ENCODE measurements around the gene TMEM132E.
A peak's percentile ranks its signal among the peaks of the same experiment; 100 is the strongest.
"Not testable (repeated sequence)": the region's sequence is repeated elsewhere in the genome, so short reads cannot be mapped to it uniquely, and the experiment has no call there.

Gene TMEM132E

GRCh38 chr17:34579017-34579946, at the start of gene TMEM132E:
TSS of gene TMEM132E (plus strand) at chr17:34579582. CDS start at chr17:34581077, 1,495 bp downstream.
- DNase-seq, result no peak

GRCh38 chr17:34530918-34531317, 48.5 kb upstream of the TMEM132E start:
- DNase-seq, result no peak

GRCh38 chr17:34532281-34533065, 46.9 kb upstream of the TMEM132E start:
- no peak for DNase-seq

GRCh38 chr17:34533806-34534527, 45.4 kb upstream of the TMEM132E start:
- DNase-seq, result no peak

- no peak for DNase-seq
Measured at GRCh38 chr17:34537445-34537844, 41.9 kb upstream of the TMEM132E start.

GRCh38 chr17:34538582-34538981, 40.8 kb upstream of the TMEM132E start:
- DNase-seq, result not testable (repeated sequence)

- no peak for DNase-seq
Measured at GRCh38 chr17:34539881-34540280, 39.5 kb upstream of the TMEM132E start.

- DNase-seq, result peak; percentile 59 to 60
Measured at GRCh38 chr17:34542700-34543336, 36.6 kb upstream of the TMEM132E start.

GRCh38 chr17:34547453-34548063, 31.8 kb upstream of the TMEM132E start:
- DNase-seq, result no peak

GRCh38 chr17:34549966-34550365, 29.4 kb upstream of the TMEM132E start:
- DNase-seq, result no peak

GRCh38 chr17:34553907-34554306, 25.5 kb upstream of the TMEM132E start:
- DNase-seq, result no peak

GRCh38 chr17:34556384-34556783, 23.0 kb upstream of the TMEM132E start:
- DNase-seq, result no peak

GRCh38 chr17:34556931-34557330, 22.5 kb upstream of the TMEM132E start:
- DNase-seq, result no peak

- no peak for DNase-seq
Measured at GRCh38 chr17:34561328-34561727, 18.1 kb upstream of the TMEM132E start.

GRCh38 chr17:34562387-34562786, 17.0 kb upstream of the TMEM132E start:
- no peak for DNase-seq

GRCh38 chr17:34565713-34566112, 13.7 kb upstream of the TMEM132E start:
- DNase-seq, result no peak

GRCh38 chr17:34566201-34566600, 13.2 kb upstream of the TMEM132E start:
- DNase-seq, result no peak

- no peak for DNase-seq
Measured at GRCh38 chr17:34566873-34567272, 12.5 kb upstream of the TMEM132E start.

GRCh38 chr17:34567691-34568465, 11.5 kb upstream of the TMEM132E start:
- no peak for DNase-seq

- DNase-seq, result no peak
Measured at GRCh38 chr17:34568953-34569352, 10.4 kb upstream of the TMEM132E start.

GRCh38 chr17:34569591-34569990, 9.8 kb upstream of the TMEM132E start:
- no peak for DNase-seq

Measured in stimulated activated CD4-positive, alpha-beta T cell treated with anti-CD3 and anti-CD28 coated beads, Interleukin-2, amount 100 ng/mL, for 48 hours (primary cell).